ENCODE measurements around the gene GBE1. TPM values are rescaled to one million over a fixed set of nuclear protein-coding genes. Genes with fewer than 3 reads are reported as not detected.
A peak's percentile ranks its signal among the peaks of the same experiment; 100 is the strongest.

GBE1 gene
- total and polyA plus RNA-seq, 9 of the 15 experiments (the other 6 are each of a cell fraction or from before 2014, with no cell fraction given): 7.9 to 25.6 (median 13.1) TPM

- ChIA-PET CTCF (ENCODE audit: low intra/inter-chr PET ratio) (no interaction called here), POLR2A (no interaction called here)
- intact Hi-C loops (cut with micrococcal nuclease): loop anchor here (10.0 kb wide), 2 partner anchors 200 to 550 kb away; no protein-coding TSS in a partner anchor
These were observed 176.4 kb downstream of the GBE1 start for GRCh38 chr3:81585056-81585455.

GRCh38 chr3:81581966-81582599 is 179.4 kb downstream of the GBE1 start:
- peak; percentile 75 for ATAC-seq
- BruUV-seq (replicated peaks): no TSS peak
- H3K9me1 ChIP-seq (ENCODE audit: control insufficient read depth, insufficient read depth, low read length): no peaks in the 10 kb centered on the region
- H3K4me1 ChIP-seq (replicated peaks in 1 of 2; ENCODE audit: control insufficient read depth in 2 of 2, insufficient read depth in 2 of 2, low read length in 2 of 2): no peaks in the 10 kb centered on the region
- no peak overlapping the region for H2AFZ ChIP-seq (ENCODE audit: low read depth, low read length)
- H4K20me1 ChIP-seq (replicated peaks; ENCODE audit: control insufficient read depth, insufficient read depth, low read length): no peaks in the 10 kb centered on the region
- DNase-seq (ENCODE audit: extremely low read depth in 1 of 4, low spot score in 3 of 4): peak in 3 of 4 experiments; percentile 2 to 34 (median 4)
- H3K79me2 ChIP-seq (ENCODE audit: control insufficient read depth, insufficient read depth, low read length): no peaks in the 10 kb centered on the region
- intact Hi-C loops (cut with micrococcal nuclease) (loop anchor here (10.0 kb wide), 2 partner anchors 203 to 553 kb away; no protein-coding TSS in a partner anchor), in situ Hi-C loops (cut with MboI) (no loop called here)
- no peaks in the 10 kb centered on the region for H3K27me3 ChIP-seq (ENCODE audit: control insufficient read depth in 2 of 2, insufficient read depth in 2 of 2, low read length in 2 of 2)
- 23% methylated on average over 5 of the region's 5 CpGs for WGBS (ENCODE audit: insufficient coverage, low coverage, missing lambda C conversion rate)
- ChIA-PET CTCF (ENCODE audit: low intra/inter-chr PET ratio) (no interaction called here), POLR2A (no interaction called here)
- H3K9me3 ChIP-seq (replicated peaks; ENCODE audit: control insufficient read depth, insufficient read depth, low read depth, low read length): no peaks in the 10 kb centered on the region
- peak; percentile 80 for FAIRE-seq
- no peak overlapping the region for H3K4me3 ChIP-seq
- H3K36me3 ChIP-seq (ENCODE audit: control insufficient read depth, insufficient read depth, low read length): no peaks in the 10 kb centered on the region
- H3K9ac ChIP-seq (ENCODE audit: insufficient read depth in 1 of 2, low read depth in 2 of 2, low read length in 2 of 2): no peak overlapping the region
- no peak overlapping the region for H3K27ac ChIP-seq (ENCODE audit: extremely low read depth, low read depth, low read length)
- no peak overlapping the region for H3K4me2 ChIP-seq (ENCODE audit: insufficient read depth, low read length)
- TF ChIP-seq LCOR (CRISPR knock-in tag; IDR thresholded peaks at IDR 0.05) (no peak), ZBTB17 (CRISPR knock-in tag; IDR thresholded peaks at IDR 0.05) (no peak), ZNF436 (CRISPR knock-in tag; IDR thresholded peaks at IDR 0.05) (no peak), RNF219 (CRISPR knock-in tag; IDR thresholded peaks at IDR 0.05) (no peak)

More at GRCh38 chr3:81585056-81585455, 176.4 kb downstream of the GBE1 start:
- Histone ChIP-seq H3K79me2 (ENCODE audit: control insufficient read depth, insufficient read depth, low read length) (no peaks in the 10 kb centered on the region), H3K4me1 (replicated peaks in 1 of 2; ENCODE audit: control insufficient read depth in 2 of 2, insufficient read depth in 2 of 2, low read length in 2 of 2) (no peaks in the 10 kb centered on the region), H3K27ac (ENCODE audit: extremely low read depth, low read depth, low read length) (no peak overlapping the region), H3K9me3 (replicated peaks; ENCODE audit: control insufficient read depth, insufficient read depth, low read depth, low read length) (no peaks in the 10 kb centered on the region), H3K4me2 (ENCODE audit: insufficient read depth, low read length) (no peak overlapping the region), H2AFZ (ENCODE audit: low read depth, low read length) (no peak overlapping the region), H3K36me3 (ENCODE audit: control insufficient read depth, insufficient read depth, low read length) (no peaks in the 10 kb centered on the region), H3K4me3 (no peak overlapping the region), H4K20me1 (replicated peaks; ENCODE audit: control insufficient read depth, insufficient read depth, low read length) (no peaks in the 10 kb centered on the region), H3K9me1 (ENCODE audit: control insufficient read depth, insufficient read depth, low read length) (no peaks in the 10 kb centered on the region), H3K27me3 (ENCODE audit: control insufficient read depth in 2 of 2, insufficient read depth in 2 of 2, low read length in 2 of 2) (no peaks in the 10 kb centered on the region), H3K9ac (ENCODE audit: insufficient read depth in 1 of 2, low read depth in 2 of 2, low read length in 2 of 2) (no peak overlapping the region)
- DNase-seq (ENCODE audit: extremely low read depth in 1 of 4, low spot score in 3 of 4): no peak
- no TSS peak for BruUV-seq (replicated peaks)
- ATAC-seq: no peak
- 87% methylated on average over 2 of the region's 2 CpGs for WGBS (ENCODE audit: insufficient coverage, low coverage, missing lambda C conversion rate)
- FAIRE-seq: no peak
- in situ Hi-C loops (cut with MboI): no loop called here
- no peak for TF ChIP-seq SMAD4 (CRISPR knock-in tag; conservative IDR thresholded peaks at IDR 0.05)
- no peak for TF ChIP-seq KDM2B (CRISPR knock-in tag; IDR thresholded peaks at IDR 0.05)
